H9 (cell line): ENCODE results near the gene C19orf18. TPM values are rescaled to one million over a fixed set of nuclear protein-coding genes. Genes with fewer than 3 reads are reported as not detected.

ENCODE experiments used
- DNase-seq: peaks from one replicate; pipeline ENCODE4 v3.0.0-alpha.2; 2017
- H2AFZ ChIP-seq: one replicate; pipeline ENCODE4 v1.6.1; 2013; ENCODE audit warnings: mild to moderate bottlenecking, low read length, control low read depth, moderate library complexity
- H2AK5ac ChIP-seq: 2 replicates; pipeline ENCODE4 v1.6.1; 2013; ENCODE audit warnings: low read length, control low read depth, mixed read lengths; ENCODE audit not compliant: insufficient read length
- H2BK120ac ChIP-seq: one replicate; pipeline ENCODE4 v1.6.1; 2013; ENCODE audit warnings: low read depth, mild to moderate bottlenecking, low read length, control low read depth, inconsistent platforms; ENCODE audit not compliant: poor library complexity, severe bottlenecking
- H2BK12ac ChIP-seq: 2 replicates; pipeline ENCODE4 v1.6.1; 2013; ENCODE audit warnings: low read length, control low read depth, mixed read lengths, low read depth; ENCODE audit not compliant: insufficient read length
- H2BK15ac ChIP-seq: 2 replicates; pipeline ENCODE4 v1.6.1; 2013; ENCODE audit warnings: low read depth, low read length, control low read depth
- H2BK20ac ChIP-seq: one replicate; pipeline ENCODE4 v1.6.1; 2013; ENCODE audit warnings: low read depth, mild to moderate bottlenecking, low read length, control low read depth, inconsistent platforms; ENCODE audit not compliant: poor library complexity, severe bottlenecking
- H2BK5ac ChIP-seq: 2 replicates; pipeline ENCODE4 v1.6.1; 2013; ENCODE audit warnings: low read length, control low read depth, mixed read lengths; ENCODE audit not compliant: insufficient read length
- H3K14ac ChIP-seq: 2 replicates; pipeline ENCODE4 v1.6.1; 2013; ENCODE audit warnings: low read length, control low read depth; ENCODE audit not compliant: insufficient read depth
- H3K18ac ChIP-seq: 2 replicates; pipeline ENCODE4 v1.6.1; 2013; ENCODE audit warnings: low read depth, mild to moderate bottlenecking, mixed read lengths, low read length, control low read depth; ENCODE audit not compliant: insufficient read length
- H3K23ac ChIP-seq: 2 replicates; pipeline ENCODE4 v1.6.1; 2013; ENCODE audit warnings: low read length, control low read depth, mixed read lengths, low read depth; ENCODE audit not compliant: insufficient read length
- H3K23me2 ChIP-seq: 2 replicates; pipeline ENCODE4 v1.6.1; 2013; ENCODE audit warnings: low read depth, mild to moderate bottlenecking, mixed read lengths, low read length, control low read depth; ENCODE audit not compliant: insufficient read length, poor library complexity, severe bottlenecking
- H3K27ac ChIP-seq: 2 replicates; pipeline ENCODE4 v1.5.1; 2013; ENCODE audit warnings: low read length, control low read depth, mixed read lengths, low read depth; ENCODE audit not compliant: insufficient read length
- H3K27me3 ChIP-seq: 2 replicates; pipeline ENCODE4 v1.6.1; 2013; ENCODE audit warnings: low read length, control low read depth, inconsistent platforms; ENCODE audit not compliant: insufficient read depth
- H3K4ac ChIP-seq: 2 replicates; pipeline ENCODE4 v1.6.1; 2013; ENCODE audit warnings: low read depth, mild to moderate bottlenecking, control low read depth, inconsistent platforms, low read length, moderate library complexity
- H3K4me1 ChIP-seq: 2 replicates; pipeline ENCODE4 v1.6.1; 2013; ENCODE audit warnings: low read length, control low read depth, inconsistent platforms; ENCODE audit not compliant: insufficient read depth
- H3K4me2 ChIP-seq: 2 replicates; pipeline ENCODE4 v1.6.1; 2013; ENCODE audit warnings: low read length, control low read depth, mixed read lengths; ENCODE audit not compliant: insufficient read length, insufficient read depth
- H3K56ac ChIP-seq: 2 replicates; pipeline ENCODE4 v1.6.1; 2013; ENCODE audit warnings: low read depth, mild to moderate bottlenecking, mixed read lengths, low read length, control low read depth; ENCODE audit not compliant: insufficient read length
- H3K79me1 ChIP-seq: 2 replicates; pipeline ENCODE4 v1.6.1; 2013; ENCODE audit warnings: low read depth, mild to moderate bottlenecking, moderate library complexity, low read length, control low read depth, inconsistent platforms; ENCODE audit not compliant: insufficient read depth, poor library complexity, severe bottlenecking
- H3K79me2 ChIP-seq: 2 replicates; pipeline ENCODE4 v1.6.1; 2013; ENCODE audit warnings: low read length, control low read depth, inconsistent platforms; ENCODE audit not compliant: insufficient read depth
- H3K9ac ChIP-seq: 2 replicates; pipeline ENCODE4 v1.6.1; 2013; ENCODE audit warnings: low read length, control low read depth, mixed read lengths; ENCODE audit not compliant: insufficient read length; ENCODE audit errors: extremely low read depth
- H3K9me3 ChIP-seq: one replicate; pipeline ENCODE4 v1.6.1; 2013; ENCODE audit warnings: low read depth, low read length, inconsistent platforms; ENCODE audit not compliant: control insufficient read depth
- H3T11ph ChIP-seq: one replicate; pipeline ENCODE4 v1.6.1; 2013; ENCODE audit warnings: mild to moderate bottlenecking, low read length, control low read depth, inconsistent platforms
- H4K20me1 ChIP-seq: one replicate; pipeline ENCODE4 v1.6.1; 2013; ENCODE audit not compliant: control insufficient read depth, insufficient read length, insufficient read depth
- H4K5ac ChIP-seq: 2 replicates; pipeline ENCODE4 v1.6.1; 2013; ENCODE audit warnings: low read depth, mild to moderate bottlenecking, mixed read lengths, low read length, control low read depth; ENCODE audit not compliant: insufficient read length
- H4K8ac ChIP-seq: replicated peaks from 2 replicates; pipeline ENCODE4 v1.6.1; 2013; ENCODE audit warnings: low read length, control low read depth, mixed read lengths, low read depth; ENCODE audit not compliant: insufficient read length
- H4K91ac ChIP-seq: 2 replicates; pipeline ENCODE4 v1.6.1; 2013; ENCODE audit warnings: low read depth, mild to moderate bottlenecking, moderate library complexity, mixed read lengths, low read length, control low read depth; ENCODE audit not compliant: insufficient read length
- H3K27ac Mint-ChIP-seq, 3 experiments: 2 replicates in 2 of 3; 3 replicates in 1 of 3; pipeline ENCODE4 v1.8.0; 2020 to 2021; ENCODE audit warnings: mixed read lengths in 3 of 3, mild to moderate bottlenecking in 1 of 3, moderate library complexity in 1 of 3
- H3K27me3 Mint-ChIP-seq: 2 replicates; pipeline ENCODE4 v1.8.0; 2021; ENCODE audit warnings: low read depth, mild to moderate bottlenecking, moderate library complexity, mixed read lengths
- H3K36me3 Mint-ChIP-seq, 3 experiments: 2 replicates in 2 of 3; 3 replicates in 1 of 3; pipeline ENCODE4 v1.8.0; 2020 to 2021; ENCODE audit warnings: low read depth in 3 of 3, mixed read lengths in 3 of 3; ENCODE audit not compliant: insufficient read depth in 1 of 3
- H3K4me1 Mint-ChIP-seq, 2 experiments: 2 replicates each; pipeline ENCODE4 v1.8.0; 2020; ENCODE audit warnings: mixed read lengths in 2 of 2
- H3K4me3 Mint-ChIP-seq, 2 experiments: 2 replicates in 1 of 2; 3 replicates in 1 of 2; pipeline ENCODE4 v1.8.0; 2020 to 2021; ENCODE audit warnings: mild to moderate bottlenecking in 2 of 2, mixed read lengths in 2 of 2, moderate library complexity in 1 of 2
- H3K9me3 Mint-ChIP-seq, 2 experiments: 2 replicates in 1 of 2; 3 replicates in 1 of 2; pipeline ENCODE4 v1.8.0; 2020; ENCODE audit warnings: mild to moderate bottlenecking in 2 of 2, mixed read lengths in 2 of 2, moderate library complexity in 1 of 2
- CTCF ChIP-seq: fragments of 200-600 bp; sonication (generic); conservative IDR thresholded peaks from 3 replicates; pipeline ENCODE4 v1.8.0; 2021; ENCODE audit warnings: antibody characterized with exemption, mild to moderate bottlenecking
- WGBS: extraction: QIAGEN DNeasy Blood & Tissue Kit; methylation state at CpG from one replicate; pipeline ENCODE4 v1.1.7; 2013; ENCODE audit warnings: missing lambda C conversion rate, low lambda C conversion rate, mixed read lengths; ENCODE audit not compliant: insufficient read length; ENCODE audit errors: extremely low coverage; 5-methylcytosine and 5-hydroxymethylcytosine counted together
- long read RNA-seq: library from polyadenylated mRNA; unstranded; transcript quantifications from one replicate; pipeline ENCODE4 v2.0.0, GENCODE V29; 2020
- total RNA-seq: library from RNA; stranded (reverse); gene quantifications from 2 replicates; pipeline ENCODE4 v1.2.1, GENCODE V29; 2021

Gene C19orf18
- total RNA-seq = 0.26 and 0.33 TPM in 2 replicates
- long read RNA-seq = 0 reads

- Histone ChIP-seq H4K5ac (no peak within 1 kb of the TSS), H3K9me3 (peaks cover 93% of the 10 kb centered on the region), H4K91ac (no peak within 1 kb of the TSS), H3K14ac (no peak within 1 kb of the TSS), H3K79me2 (no peaks in the 10 kb centered on the region), H3K9ac (no peak within 1 kb of the TSS), H3K79me1 (no peaks in the 10 kb centered on the region), H3K27ac (no peak within 1 kb of the TSS), H3K4ac (no peak within 1 kb of the TSS), H3T11ph (no peak within 1 kb of the TSS), H2BK12ac (no peak within 1 kb of the TSS), H2BK20ac (no peak within 1 kb of the TSS), H3K4me2 (no peak within 1 kb of the TSS), H2BK120ac (no peak within 1 kb of the TSS), H3K23ac (no peak within 1 kb of the TSS), H2AK5ac (no peak within 1 kb of the TSS), H3K18ac (no peak within 1 kb of the TSS), H3K4me1 (no peaks in the 10 kb centered on the region), H4K20me1 (no peaks in the 10 kb centered on the region), H2BK5ac (no peak within 1 kb of the TSS), H3K56ac (no peak within 1 kb of the TSS), H2AFZ (no peak within 1 kb of the TSS), H4K8ac (no peak within 1 kb of the TSS), H3K23me2 (no peaks in the 10 kb centered on the region), H2BK15ac (no peak within 1 kb of the TSS), H3K27me3 (no peaks in the 10 kb centered on the region)
- peaks cover 60 to 71% (median 66%) of the 10 kb centered on the region in 3 experiments for H3K36me3 Mint-ChIP-seq
- no peak within 1 kb of the TSS for H3K4me3 Mint-ChIP-seq
- WGBS = no CpG with 5 or more reads among the region's 4 CpGs
- H3K9me3 Mint-ChIP-seq = peaks cover 94 to 96% of the 10 kb centered on the region in 2 experiments
- H3K27me3 Mint-ChIP-seq = peaks cover 12% of the 10 kb centered on the region
- TF ChIP-seq CTCF = no peak
- DNase-seq = no peak
- no peaks in the 10 kb centered on the region for H3K4me1 Mint-ChIP-seq
- no peak within 1 kb of the TSS for H3K27ac Mint-ChIP-seq
These were observed at the start of gene C19orf18 for GRCh38 chr19:57974434-57974833. Gene C19orf18 (minus strand): TSS chr19:57974534. CDS start chr19:57974432, 102 bp downstream.
